ENCODE results near the gene MEP1B. TPM values are rescaled to one million over a fixed set of nuclear protein-coding genes. Genes with fewer than 3 reads are reported as not detected.
"Not testable (repeated sequence)": the region's sequence is repeated elsewhere in the genome, so short reads cannot be mapped to it uniquely, and the experiment has no call there.

MEP1B gene
- total RNA-seq, 1 donor from 2014 or later = 1.7 TPM

DNA sequence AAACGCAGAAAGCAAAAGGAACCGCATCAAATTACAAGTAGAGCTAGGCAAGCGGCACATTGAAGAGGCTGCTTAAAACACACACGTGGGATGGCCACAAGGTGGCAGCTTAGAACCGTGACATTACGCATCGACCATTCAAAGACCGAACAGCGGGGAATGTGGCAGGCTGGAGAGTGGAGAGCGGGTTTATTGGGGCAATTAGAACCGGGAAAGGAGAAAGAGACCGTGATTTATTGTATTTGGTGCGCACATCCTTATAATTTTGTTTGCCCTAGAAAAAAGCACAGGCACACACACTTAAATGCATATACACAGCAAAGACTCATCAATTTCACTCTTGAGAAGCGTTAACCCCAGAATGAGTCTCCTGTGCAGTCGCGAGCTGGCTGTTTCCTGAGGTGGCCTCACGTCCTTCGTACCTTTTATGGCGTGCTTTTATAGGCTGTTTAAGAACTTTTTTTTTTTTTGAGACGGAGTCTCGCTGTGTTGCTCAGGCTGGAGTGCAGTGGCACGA, 31.7 kb upstream of the MEP1B start:
- H3K4me1 Mint-ChIP-seq (ENCODE audit: unreplicated experiment) = peaks cover 5% of the 10 kb centered on the region
- DNase-seq (ENCODE audit: extremely low spot score, unreplicated experiment) = peak; percentile 80
- H3K9me3 Mint-ChIP-seq = no peaks in the 10 kb centered on the region
- no peak overlapping the region for H3K27ac Mint-ChIP-seq
- TF ChIP-seq, protein P1, sequence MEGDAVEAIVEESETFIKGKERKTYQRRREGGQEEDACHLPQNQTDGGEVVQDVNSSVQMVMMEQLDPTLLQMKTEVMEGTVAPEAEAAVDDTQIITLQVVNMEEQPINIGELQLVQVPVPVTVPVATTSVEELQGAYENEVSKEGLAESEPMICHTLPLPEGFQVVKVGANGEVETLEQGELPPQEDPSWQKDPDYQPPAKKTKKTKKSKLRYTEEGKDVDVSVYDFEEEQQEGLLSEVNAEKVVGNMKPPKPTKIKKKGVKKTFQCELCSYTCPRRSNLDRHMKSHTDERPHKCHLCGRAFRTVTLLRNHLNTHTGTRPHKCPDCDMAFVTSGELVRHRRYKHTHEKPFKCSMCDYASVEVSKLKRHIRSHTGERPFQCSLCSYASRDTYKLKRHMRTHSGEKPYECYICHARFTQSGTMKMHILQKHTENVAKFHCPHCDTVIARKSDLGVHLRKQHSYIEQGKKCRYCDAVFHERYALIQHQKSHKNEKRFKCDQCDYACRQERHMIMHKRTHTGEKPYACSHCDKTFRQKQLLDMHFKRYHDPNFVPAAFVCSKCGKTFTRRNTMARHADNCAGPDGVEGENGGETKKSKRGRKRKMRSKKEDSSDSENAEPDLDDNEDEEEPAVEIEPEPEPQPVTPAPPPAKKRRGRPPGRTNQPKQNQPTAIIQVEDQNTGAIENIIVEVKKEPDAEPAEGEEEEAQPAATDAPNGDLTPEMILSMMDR (conservative IDR thresholded peaks at IDR 0.05) = peak; percentile 94
- H3K4me3 Mint-ChIP-seq = peak overlapping the region; percentile 79
- H3K27me3 Mint-ChIP-seq = peaks cover 9% of the 10 kb centered on the region
- no peaks in the 10 kb centered on the region for H3K36me3 Mint-ChIP-seq

- H3K4me1 Mint-ChIP-seq (ENCODE audit: unreplicated experiment); H3K9me3 Mint-ChIP-seq; H3K27me3 Mint-ChIP-seq; H3K4me3 Mint-ChIP-seq; H3K36me3 Mint-ChIP-seq; DNase-seq (ENCODE audit: extremely low spot score, unreplicated experiment); H3K27ac Mint-ChIP-seq: not testable (repeated sequence)
Observed at GRCh38 chr18:32158631-32159030, 31.2 kb upstream of the MEP1B start.

DNA sequence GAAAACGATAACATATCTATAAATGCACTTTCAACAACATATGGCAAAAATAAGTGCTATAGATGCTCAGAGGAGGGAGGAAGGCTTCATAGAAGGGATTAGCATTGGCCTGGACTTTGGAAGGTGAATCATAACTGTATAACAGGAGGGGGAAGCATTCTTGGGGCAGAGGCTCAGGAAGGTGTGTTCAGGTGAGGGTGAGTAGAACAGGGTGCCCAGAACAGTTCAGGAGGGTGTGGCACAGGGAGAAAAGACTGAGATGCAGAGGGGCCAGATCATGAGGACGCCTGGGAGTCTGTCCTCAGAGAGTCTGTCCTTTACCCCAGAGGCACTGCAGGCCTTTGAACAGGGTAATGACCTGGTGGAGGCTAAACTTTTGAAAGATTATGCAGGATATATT, 29.3 kb upstream of the MEP1B start:
- TF ChIP-seq, protein P1 (conservative IDR thresholded peaks at IDR 0.05) = no peak
- Mint-ChIP-seq H3K27ac (peak overlapping the region; percentile 48), H3K27me3 (peaks cover 9% of the 10 kb centered on the region), H3K36me3 (no peaks in the 10 kb centered on the region), H3K4me3 (no peak overlapping the region), H3K4me1 (ENCODE audit: unreplicated experiment) (peaks cover 5% of the 10 kb centered on the region), H3K9me3 (no peaks in the 10 kb centered on the region)
- no peak for DNase-seq (ENCODE audit: extremely low spot score, unreplicated experiment)

DNA sequence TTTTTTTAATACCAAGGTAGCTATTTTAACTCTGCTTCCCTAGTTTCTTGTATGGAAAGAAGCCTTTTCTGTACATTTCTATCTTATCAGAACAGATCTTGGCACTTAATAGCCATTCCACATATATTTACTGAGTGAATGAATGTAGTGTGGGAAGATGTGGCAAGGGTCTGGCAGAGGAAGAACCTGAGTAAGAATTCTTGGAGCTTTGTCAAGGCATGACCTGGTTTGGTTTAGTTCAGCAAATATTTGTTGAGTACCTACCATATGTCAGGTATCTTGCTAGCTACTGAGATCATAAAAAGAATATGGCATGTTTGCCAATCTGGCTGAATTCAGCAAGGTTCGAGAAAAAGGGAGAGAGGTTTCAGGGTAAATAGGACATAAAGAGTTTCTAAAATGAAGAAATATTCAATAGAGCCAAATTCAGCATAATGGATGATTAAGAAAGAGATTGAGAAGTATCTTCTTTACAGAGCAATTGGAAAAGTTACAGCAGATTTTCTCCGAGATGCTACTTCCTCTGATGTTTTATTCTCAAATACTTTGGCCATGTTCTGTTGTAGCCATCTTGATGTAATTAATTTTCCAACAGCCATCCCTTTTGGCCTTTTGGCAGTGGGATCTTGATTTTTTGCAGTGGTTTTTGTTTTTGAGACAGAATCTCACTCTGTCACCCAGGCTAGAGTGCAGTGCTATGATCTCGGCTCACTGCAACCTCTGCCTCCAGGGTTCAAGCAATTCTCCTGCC, 21.7 kb upstream of the MEP1B start:
- Mint-ChIP-seq H3K27me3 (no peaks in the 10 kb centered on the region), H3K36me3 (no peaks in the 10 kb centered on the region), H3K4me3 (no peak overlapping the region), H3K9me3 (no peaks in the 10 kb centered on the region), H3K4me1 (ENCODE audit: unreplicated experiment) (no peaks in the 10 kb centered on the region), H3K27ac (no peak overlapping the region)
- no peak for DNase-seq (ENCODE audit: extremely low spot score, unreplicated experiment)
- TF ChIP-seq, protein P1 (conservative IDR thresholded peaks at IDR 0.05) = no peak

- Mint-ChIP-seq H3K36me3 (no peaks in the 10 kb centered on the region), H3K4me3 (no peak overlapping the region), H3K27me3 (no peaks in the 10 kb centered on the region), H3K27ac (no peak overlapping the region), H3K4me1 (ENCODE audit: unreplicated experiment) (no peaks in the 10 kb centered on the region), H3K9me3 (no peaks in the 10 kb centered on the region)
- TF ChIP-seq, protein P1 (conservative IDR thresholded peaks at IDR 0.05) = no peak
- DNase-seq (ENCODE audit: extremely low spot score, unreplicated experiment) = no peak
Observed at GRCh38 chr18:32173654-32174053, 16.2 kb upstream of the MEP1B start.

GRCh38 chr18:32174719-32175118, 15.1 kb upstream of the MEP1B start:
- Mint-ChIP-seq H3K36me3 (no peaks in the 10 kb centered on the region), H3K4me1 (ENCODE audit: unreplicated experiment) (no peaks in the 10 kb centered on the region), H3K4me3 (no peak overlapping the region), H3K27me3 (no peaks in the 10 kb centered on the region), H3K27ac (no peak overlapping the region), H3K9me3 (no peaks in the 10 kb centered on the region)
- no peak for DNase-seq (ENCODE audit: extremely low spot score, unreplicated experiment)
- TF ChIP-seq, protein P1 (conservative IDR thresholded peaks at IDR 0.05) = no peak

All from type B pancreatic cell (in vitro differentiated cells).